Activated naive CD8-positive, alpha-beta T cell treated with anti-CD3 and anti-CD28 coated beads, Interleukin-2, amount 50 U/mL, for 24 hours (primary cell): Measurements from ENCODE around the gene RNU6-1.

Experiments
- ATAC-seq: fragments of 150-1000 bp; cut with Tn5 transposase; one replicate; pipeline ENCODE4 v1.10.0; 2021
- DNase-seq: peaks from one replicate; pipeline ENCODE4 v3.0.0; 2021
- H3K27ac Mint-ChIP-seq: one replicate; pipeline ENCODE4 v1.8.0; 2021; ENCODE audit warnings: mild to moderate bottlenecking, mixed read lengths
- H3K27me3 Mint-ChIP-seq: one replicate; pipeline ENCODE4 v1.8.0; 2021; ENCODE audit warnings: mixed read lengths
- H3K36me3 Mint-ChIP-seq: one replicate; pipeline ENCODE4 v1.8.0; 2021; ENCODE audit warnings: low read depth, mixed read lengths
- H3K4me1 Mint-ChIP-seq: one replicate; pipeline ENCODE4 v1.8.0; 2021; ENCODE audit warnings: mixed read lengths
- H3K4me3 Mint-ChIP-seq: one replicate; pipeline ENCODE4 v1.8.0; 2021; ENCODE audit warnings: mild to moderate bottlenecking, moderate library complexity, mixed read lengths
- H3K9me3 Mint-ChIP-seq: one replicate; pipeline ENCODE4 v1.8.0; 2021; ENCODE audit warnings: mixed read lengths

Gene RNU6-1

GRCh38 chr15:67808821-67809220, 31.0 kb downstream of the RNU6-1 start:
- Mint-ChIP-seq H3K36me3 (peaks cover 2% of the 10 kb centered on the region), H3K27ac (no peak overlapping the region), H3K27me3 (no peaks in the 10 kb centered on the region), H3K4me1 (no peaks in the 10 kb centered on the region), H3K4me3 (no peak overlapping the region), H3K9me3 (no peaks in the 10 kb centered on the region)
- DNase-seq (no peak), ATAC-seq (no peak)

- H3K27ac Mint-ChIP-seq, result no peak overlapping the region
Measured at GRCh38 chr15:67807836-67808235, 32.0 kb downstream of the RNU6-1 start.

GRCh38 chr15:67807141-67807540, 32.7 kb downstream of the RNU6-1 start:
- H3K4me1 Mint-ChIP-seq, result no peaks in the 10 kb centered on the region
- no peaks in the 10 kb centered on the region for H3K27me3 Mint-ChIP-seq
- ATAC-seq, result no peak
- no peaks in the 10 kb centered on the region for H3K9me3 Mint-ChIP-seq
- H3K4me3 Mint-ChIP-seq, result no peak overlapping the region
- no peak overlapping the region for H3K27ac Mint-ChIP-seq
- peaks cover 1% of the 10 kb centered on the region for H3K36me3 Mint-ChIP-seq
- no peak for DNase-seq

More at GRCh38 chr15:67807836-67808235, 32.0 kb downstream of the RNU6-1 start:
- no peak for ATAC-seq
- H3K4me1 Mint-ChIP-seq, result no peaks in the 10 kb centered on the region
- no peak for DNase-seq
- H3K4me3 Mint-ChIP-seq, result no peak overlapping the region
- H3K36me3 Mint-ChIP-seq, result peaks cover 2% of the 10 kb centered on the region
- H3K9me3 Mint-ChIP-seq, result no peaks in the 10 kb centered on the region
- no peaks in the 10 kb centered on the region for H3K27me3 Mint-ChIP-seq

GRCh38 chr15:67806536-67806935, 33.3 kb downstream of the RNU6-1 start:
- no peak overlapping the region for H3K27ac Mint-ChIP-seq

GRCh38 chr15:67805666-67806516, 34.0 kb downstream of the RNU6-1 start:
- H3K4me1 Mint-ChIP-seq, result no peaks in the 10 kb centered on the region
- H3K27me3 Mint-ChIP-seq, result no peaks in the 10 kb centered on the region
- no peak overlapping the region for H3K27ac Mint-ChIP-seq
- no peaks in the 10 kb centered on the region for H3K36me3 Mint-ChIP-seq
- no peak for DNase-seq
- no peak overlapping the region for H3K4me3 Mint-ChIP-seq
- no peaks in the 10 kb centered on the region for H3K9me3 Mint-ChIP-seq
- ATAC-seq, result no peak

More at GRCh38 chr15:67806536-67806935, 33.3 kb downstream of the RNU6-1 start:
- no peak overlapping the region for H3K4me3 Mint-ChIP-seq
- H3K27me3 Mint-ChIP-seq, result no peaks in the 10 kb centered on the region
- H3K9me3 Mint-ChIP-seq, result no peaks in the 10 kb centered on the region
- DNase-seq (no peak), ATAC-seq (no peak)
- H3K4me1 Mint-ChIP-seq, result no peaks in the 10 kb centered on the region
- no peaks in the 10 kb centered on the region for H3K36me3 Mint-ChIP-seq

GRCh38 chr15:67805008-67805665, 34.7 kb downstream of the RNU6-1 start:
- Mint-ChIP-seq H3K9me3 (no peaks in the 10 kb centered on the region), H3K36me3 (no peaks in the 10 kb centered on the region)
- no peak for DNase-seq

GRCh38 chr15:67803996-67804843, 35.6 kb downstream of the RNU6-1 start:
- no peak overlapping the region for H3K27ac Mint-ChIP-seq
- no peaks in the 10 kb centered on the region for H3K27me3 Mint-ChIP-seq
- ATAC-seq (no peak), DNase-seq (no peak)
- H3K4me1 Mint-ChIP-seq, result no peaks in the 10 kb centered on the region
- no peak overlapping the region for H3K4me3 Mint-ChIP-seq
- no peaks in the 10 kb centered on the region for H3K9me3 Mint-ChIP-seq
- H3K36me3 Mint-ChIP-seq, result no peaks in the 10 kb centered on the region

More at GRCh38 chr15:67805008-67805665, 34.7 kb downstream of the RNU6-1 start:
- Mint-ChIP-seq H3K4me3 (no peak overlapping the region), H3K27me3 (no peaks in the 10 kb centered on the region), H3K27ac (no peak overlapping the region), H3K4me1 (no peaks in the 10 kb centered on the region)
- ATAC-seq, result no peak

- H3K36me3 Mint-ChIP-seq, result no peaks in the 10 kb centered on the region
- no peak overlapping the region for H3K27ac Mint-ChIP-seq
- no peaks in the 10 kb centered on the region for H3K27me3 Mint-ChIP-seq
- ATAC-seq, result no peak
- H3K4me3 Mint-ChIP-seq, result no peak overlapping the region
- no peaks in the 10 kb centered on the region for H3K9me3 Mint-ChIP-seq
- DNase-seq, result no peak
- H3K4me1 Mint-ChIP-seq, result no peaks in the 10 kb centered on the region
Measured at GRCh38 chr15:67803299-67803698, 36.5 kb downstream of the RNU6-1 start.

GRCh38 chr15:67801926-67802914, 37.6 kb downstream of the RNU6-1 start:
- H3K9me3 Mint-ChIP-seq, result no peaks in the 10 kb centered on the region
- H3K27ac Mint-ChIP-seq, result no peak overlapping the region
- H3K4me1 Mint-ChIP-seq, result no peaks in the 10 kb centered on the region
- H3K27me3 Mint-ChIP-seq, result no peaks in the 10 kb centered on the region
- DNase-seq (no peak), ATAC-seq (no peak)
- H3K4me3 Mint-ChIP-seq, result no peak overlapping the region
- H3K36me3 Mint-ChIP-seq, result no peaks in the 10 kb centered on the region

GRCh38 chr15:67801142-67801541, 38.7 kb downstream of the RNU6-1 start:
- no peak overlapping the region for H3K4me3 Mint-ChIP-seq
- no peaks in the 10 kb centered on the region for H3K36me3 Mint-ChIP-seq
- H3K4me1 Mint-ChIP-seq, result no peaks in the 10 kb centered on the region
- ATAC-seq (no peak), DNase-seq (no peak)
- H3K27ac Mint-ChIP-seq, result no peak overlapping the region
- H3K9me3 Mint-ChIP-seq, result no peaks in the 10 kb centered on the region
- no peaks in the 10 kb centered on the region for H3K27me3 Mint-ChIP-seq

- H3K36me3 Mint-ChIP-seq, result peaks cover 9% of the 10 kb centered on the region
Measured at GRCh38 chr15:67799801-67800205, 40.0 kb downstream of the RNU6-1 start.

GRCh38 chr15:67796196-67797127, 43.4 kb downstream of the RNU6-1 start:
- peaks cover 7% of the 10 kb centered on the region for H3K4me1 Mint-ChIP-seq
- no peak overlapping the region for H3K27ac Mint-ChIP-seq
- ATAC-seq (no peak), DNase-seq (no peak)
- peaks cover 20% of the 10 kb centered on the region for H3K9me3 Mint-ChIP-seq
- no peaks in the 10 kb centered on the region for H3K27me3 Mint-ChIP-seq
- no peak overlapping the region for H3K4me3 Mint-ChIP-seq
- H3K36me3 Mint-ChIP-seq, result peaks cover 20% of the 10 kb centered on the region

More at GRCh38 chr15:67799801-67800205, 40.0 kb downstream of the RNU6-1 start:
- H3K4me3 Mint-ChIP-seq, result no peak overlapping the region
- peaks cover 3% of the 10 kb centered on the region for H3K4me1 Mint-ChIP-seq
- peaks cover 13% of the 10 kb centered on the region for H3K9me3 Mint-ChIP-seq
- no peak for DNase-seq
- H3K27me3 Mint-ChIP-seq, result no peaks in the 10 kb centered on the region
- ATAC-seq, result no peak
- no peak overlapping the region for H3K27ac Mint-ChIP-seq
